Measurements from ENCODE around the gene MRPL40. TPM values are rescaled to one million over a fixed set of nuclear protein-coding genes. Genes with fewer than 3 reads are reported as not detected.

The MRPL40 gene
- total RNA-seq, 1 donor from 2014 or later, result 19.8 TPM

GRCh38 chr22:19456541-19456940 is 24.2 kb downstream of the MRPL40 start:
- intact Hi-C loops (cut with micrococcal nuclease), result no loop called here

- intact Hi-C loops (cut with micrococcal nuclease), result no loop called here
Observed at GRCh38 chr22:19457828-19458428, 25.6 kb downstream of the MRPL40 start.

- intact Hi-C loops (cut with micrococcal nuclease), result no loop called here
Observed at GRCh38 chr22:19460036-19460435, 27.7 kb downstream of the MRPL40 start.

- intact Hi-C loops (cut with micrococcal nuclease), result no loop called here
Observed at GRCh38 chr22:19461506-19461905, 29.2 kb downstream of the MRPL40 start.

GRCh38 chr22:19463008-19463407 is 30.7 kb downstream of the MRPL40 start:
- intact Hi-C loops (cut with micrococcal nuclease), result no loop called here

GRCh38 chr22:19463491-19464469 is 31.4 kb downstream of the MRPL40 start:
- intact Hi-C loops (cut with micrococcal nuclease), result no loop called here

GRCh38 chr22:19464546-19464945 is 32.2 kb downstream of the MRPL40 start:
- intact Hi-C loops (cut with micrococcal nuclease), result no loop called here

GRCh38 chr22:19464975-19465374 is 32.6 kb downstream of the MRPL40 start:
- intact Hi-C loops (cut with micrococcal nuclease), result no loop called here

- intact Hi-C loops (cut with micrococcal nuclease), result no loop called here
Observed at GRCh38 chr22:19466126-19466716, 33.9 kb downstream of the MRPL40 start.

GRCh38 chr22:19466848-19467752 is 34.8 kb downstream of the MRPL40 start:
- intact Hi-C loops (cut with micrococcal nuclease), result no loop called here

GRCh38 chr22:19467912-19468311 is 35.6 kb downstream of the MRPL40 start:
- intact Hi-C loops (cut with micrococcal nuclease), result no loop called here

GRCh38 chr22:19469421-19469820 is 37.1 kb downstream of the MRPL40 start:
- intact Hi-C loops (cut with micrococcal nuclease), result no loop called here

- intact Hi-C loops (cut with micrococcal nuclease), result loop anchor here (10.0 kb wide), 1 partner anchor 245 kb away; the partner anchor contains the start of gene SEPTIN5
Observed at GRCh38 chr22:19470010-19470409, 37.7 kb downstream of the MRPL40 start.

GRCh38 chr22:19471572-19471971 is 39.2 kb downstream of the MRPL40 start:
- intact Hi-C loops (cut with micrococcal nuclease), result loop anchor here (10.0 kb wide), 1 partner anchor 243 kb away; the partner anchor contains the start of gene SEPTIN5

- intact Hi-C loops (cut with micrococcal nuclease), result loop anchor here (10.0 kb wide), 1 partner anchor 243 kb away; the partner anchor contains the start of gene SEPTIN5
Observed at GRCh38 chr22:19472233-19472632, 39.9 kb downstream of the MRPL40 start.

- intact Hi-C loops (cut with micrococcal nuclease), result loop anchor here (10.0 kb wide), 1 partner anchor 241 kb away; the partner anchor contains the start of gene SEPTIN5
Observed at GRCh38 chr22:19473578-19473977, 41.2 kb downstream of the MRPL40 start.

GRCh38 chr22:19476023-19476422 is 43.7 kb downstream of the MRPL40 start:
- intact Hi-C loops (cut with micrococcal nuclease), result loop anchor here (5.0 to 10.0 kb wide), 2 partner anchors 239 to 1226 kb away; partner anchors contain the start of gene SEPTIN5

- intact Hi-C loops (cut with micrococcal nuclease), result loop anchor here (2.0 to 10.0 kb wide), 4 partner anchors 237 to 1225 kb away; partner anchors contain the start of genes GNB1L, RTL10 and SEPTIN5
Observed at GRCh38 chr22:19477321-19478044, 45.1 kb downstream of the MRPL40 start.

GRCh38 chr22:19478045-19478900 is 45.9 kb downstream of the MRPL40 start:
- intact Hi-C loops (cut with micrococcal nuclease), result loop anchor here (2.0 to 10.0 kb wide), 4 partner anchors 237 to 1224 kb away; partner anchors contain the start of genes GNB1L, RTL10 and SEPTIN5

Data from T-helper 1 cell treated with Interleukin-12 subunit alpha and Interleukin-12 subunit beta and Interleukin-4 antibody, amounts not matched to agents 30 ng/mL and 1 ng/mL, for 36 hours (primary cell).